GM13976 (cell line): Measurements from ENCODE around the gene MYZAP.

Experiments used
- DNase-seq: peaks from one replicate; pipeline ENCODE4 v3.0.0; 2012; ENCODE audit warnings: low spot score
- CTCF ChIP-seq: IDR thresholded peaks from 2 replicates; pipeline ENCODE4 v1.5.1; 2012; ENCODE audit warnings: borderline replicate concordance, mild to moderate bottlenecking; ENCODE audit not compliant: insufficient read depth; ENCODE audit errors: extremely low read depth, missing control alignments, control extremely low read depth
- in situ Hi-C: fragments of 300-500 bp; cut with MboI; formaldehyde crosslinking; loops from one replicate; pipeline ENCODE4 v1.12.0; 2022; ENCODE audit warnings: low sequenced_read_pairs, mixed read lengths, inconsistent platforms; ENCODE audit not compliant: unreplicated experiment

The MYZAP gene

DNA sequence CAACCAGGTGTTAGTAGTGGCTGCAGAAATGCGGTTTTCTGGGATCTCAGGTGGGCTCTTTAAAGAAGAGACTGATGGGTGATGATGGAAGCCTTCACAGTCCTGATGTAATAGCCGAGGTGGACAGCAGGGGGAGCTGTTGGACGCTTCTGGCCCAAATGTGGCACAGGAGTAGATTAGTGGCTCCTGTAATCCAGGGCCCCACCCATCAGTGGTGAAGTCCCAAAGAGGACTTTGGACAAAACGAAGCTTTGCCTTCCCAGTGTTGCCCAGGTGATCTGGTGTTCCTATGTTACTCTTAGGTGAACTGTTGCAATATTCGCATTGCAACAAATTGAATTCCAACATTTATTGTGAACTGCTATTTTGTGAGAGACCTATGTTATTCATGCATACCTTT lies 31.8 kb upstream of the MYZAP start:
- peak; percentile 69 for TF ChIP-seq CTCF
- DNase-seq, result peak; percentile 60
- in situ Hi-C loops, result loop anchor here (25.0 kb wide), 1 partner anchor 302 kb away; no protein-coding TSS in a partner anchor

GRCh38 chr15:57561041-57561711 lies 30.5 kb upstream of the MYZAP start:
- peak; percentile 90 for TF ChIP-seq CTCF
- in situ Hi-C loops, result loop anchor here (25.0 kb wide), 1 partner anchor 301 kb away; no protein-coding TSS in a partner anchor
- peak; percentile 68 for DNase-seq

DNA sequence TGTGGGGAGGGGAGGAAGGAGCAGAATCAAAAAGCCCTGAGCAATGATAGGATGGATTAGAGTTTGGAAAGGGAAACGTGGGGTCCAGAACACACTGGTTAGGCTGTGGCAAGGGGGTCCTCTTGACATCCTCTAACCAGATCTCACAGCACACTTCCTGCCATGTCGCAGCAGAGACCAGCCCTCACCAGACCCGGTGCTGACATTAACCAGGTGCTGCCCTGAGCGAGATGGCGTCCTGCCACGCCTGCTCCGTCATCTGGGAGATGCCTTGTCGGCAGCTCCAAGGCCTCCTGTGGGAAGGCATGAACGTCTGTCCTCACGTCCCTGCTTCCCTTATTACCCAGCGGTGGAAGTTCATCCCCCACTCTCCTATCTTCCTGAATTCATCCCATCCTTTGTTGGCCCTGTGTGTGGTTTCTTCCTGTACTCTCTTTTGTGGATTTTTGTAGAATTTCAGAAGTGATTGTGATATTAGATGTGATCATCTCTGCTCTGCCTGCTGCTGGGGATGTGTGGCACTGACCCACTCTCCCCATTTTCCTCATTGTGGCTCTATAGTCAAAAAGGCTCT lies 29.4 kb upstream of the MYZAP start:
- TF ChIP-seq CTCF, result no peak
- no peak for DNase-seq
- in situ Hi-C loops, result loop anchor here (25.0 kb wide), 1 partner anchor 300 kb away; no protein-coding TSS in a partner anchor

DNA sequence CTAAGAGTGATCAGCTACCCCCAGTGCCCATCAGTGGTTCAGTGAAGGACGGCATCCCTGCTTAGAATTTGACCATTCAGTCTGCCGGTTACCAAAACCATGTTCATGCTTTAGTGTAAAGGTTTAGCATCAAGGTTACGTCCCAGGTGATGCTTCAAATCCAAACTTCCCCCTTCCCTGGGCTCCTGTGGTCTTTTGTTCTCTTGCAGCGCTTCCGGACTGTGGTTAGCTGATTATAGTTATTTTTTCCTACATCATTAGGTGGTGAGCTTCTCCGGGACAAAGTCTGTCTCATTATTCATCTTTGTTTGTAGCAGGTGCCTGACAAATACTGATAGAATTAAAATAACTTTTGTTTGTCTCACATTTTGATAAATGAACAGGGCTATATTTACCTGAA lies 28.3 kb upstream of the MYZAP start:
- TF ChIP-seq CTCF, result no peak
- DNase-seq, result no peak
- in situ Hi-C loops, result loop anchor here (25.0 kb wide), 1 partner anchor 299 kb away; no protein-coding TSS in a partner anchor

DNA sequence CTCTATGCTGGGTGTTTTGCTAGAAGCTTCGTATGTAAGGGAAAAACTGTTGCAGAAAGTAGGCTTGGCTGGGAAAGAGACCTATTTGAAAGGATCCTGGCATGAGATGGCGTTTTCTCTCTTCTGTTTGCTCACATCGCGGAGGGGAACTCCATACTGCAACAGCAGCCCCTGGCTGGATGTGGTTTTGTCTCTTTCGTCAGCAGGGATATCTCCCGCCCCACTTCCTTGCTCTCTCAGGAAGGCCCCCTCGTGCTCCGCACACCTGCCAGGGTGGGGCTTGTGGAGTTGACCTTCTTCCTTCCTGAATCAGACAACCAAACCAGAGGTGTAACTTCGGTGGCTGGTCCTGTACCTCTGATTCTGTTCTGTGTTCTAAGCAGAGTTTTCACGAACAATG lies 26.4 kb upstream of the MYZAP start:
- no peak for TF ChIP-seq CTCF

GRCh38 chr15:57566834-57567233 lies 24.9 kb upstream of the MYZAP start:
- no peak for DNase-seq
- in situ Hi-C loops, result loop anchor here (25.0 kb wide), 1 partner anchor 295 kb away; no protein-coding TSS in a partner anchor
- TF ChIP-seq CTCF, result no peak

More for the DNA sequence above, 26.4 kb upstream of the MYZAP start:
- in situ Hi-C loops, result loop anchor here (25.0 kb wide), 1 partner anchor 297 kb away; no protein-coding TSS in a partner anchor
- no peak for DNase-seq

DNA sequence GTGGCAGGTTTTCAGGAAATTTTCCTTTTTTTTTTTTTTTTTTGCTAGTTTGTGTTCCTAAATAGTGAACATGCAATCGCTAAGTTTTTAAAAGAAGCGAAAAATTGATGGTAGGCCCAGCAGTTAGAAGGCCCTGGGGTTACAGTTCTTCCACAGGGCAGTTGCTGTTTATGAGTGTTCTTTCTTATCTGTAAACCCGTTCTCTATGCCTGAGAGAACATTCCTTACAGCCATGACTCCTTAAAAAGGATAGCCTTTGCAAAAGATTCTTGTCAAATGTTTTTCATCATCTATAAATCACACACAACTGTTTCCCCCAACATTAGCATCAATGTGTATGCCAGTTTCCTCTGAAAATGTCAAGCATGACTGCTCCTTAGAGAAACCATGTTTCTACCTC lies 23.8 kb upstream of the MYZAP start:
- TF ChIP-seq CTCF, result no peak
- DNase-seq, result no peak
- in situ Hi-C loops, result loop anchor here (25.0 kb wide), 1 partner anchor 294 kb away; no protein-coding TSS in a partner anchor
